OCI-LY3 (cell line): Measurements from ENCODE around the gene SLC30A4.

Experiments used
- CTCF ChIP-seq: fragments of 200-600, 300-600 bp; sonication (generic); IDR thresholded peaks from 2 replicates; pipeline ENCODE4 v1.5.1; 2014; ENCODE audit warnings: antibody characterized with exemption, low read length, low read depth
- EZH2phosphoT487 ChIP-seq: fragments of 200-600 bp; shearing (Covaris generic); IDR thresholded peaks from 2 replicates; pipeline ENCODE4 v1.6.1; 2018; ENCODE audit warnings: antibody characterized with exemption, mixed run types, low read depth

GRCh38 chr15:45489690-45490238 is 32.8 kb downstream of the SLC30A4 start:
- no peak for TF ChIP-seq EZH2phosphoT487
- TF ChIP-seq CTCF, result no peak
